KOPT-K1 (cell line): ENCODE results near the gene KIRREL2.
"Not testable (repeated sequence)": the region's sequence is repeated elsewhere in the genome, so short reads cannot be mapped to it uniquely, and the experiment has no call there.

Experiments used
- H3K27ac ChIP-seq: fragments of 200-600 bp; sonication (generic); 2 replicates; pipeline ENCODE4 v1.5.1; 2016; ENCODE audit warnings: antibody characterized with exemption, mild to moderate bottlenecking, low read depth, low read length; ENCODE audit not compliant: poor library complexity, severe bottlenecking
- H3K36me3 ChIP-seq: fragments of 200-600 bp; sonication (generic); 2 replicates; pipeline ENCODE4 v1.5.1; 2017; ENCODE audit warnings: antibody characterized with exemption, mild to moderate bottlenecking, low read length, moderate library complexity; ENCODE audit not compliant: insufficient read depth
- H3K9me3 ChIP-seq: fragments of 200-600 bp; sonication (generic); 2 replicates; pipeline ENCODE4 v1.5.1; 2017; ENCODE audit warnings: antibody characterized with exemption, low read length, mild to moderate bottlenecking; ENCODE audit not compliant: insufficient read depth, poor library complexity, severe bottlenecking

KIRREL2 gene

GRCh38 chr19:35872180-35872579, 15.5 kb downstream of the KIRREL2 start:
- Histone ChIP-seq H3K27ac (no peak overlapping the region), H3K36me3 (no peaks in the 10 kb centered on the region), H3K9me3 (no peaks in the 10 kb centered on the region)

GRCh38 chr19:35874392-35874930, 17.8 kb downstream of the KIRREL2 start:
- H3K36me3 ChIP-seq, result no peaks in the 10 kb centered on the region
- no peak overlapping the region for H3K27ac ChIP-seq
- no peaks in the 10 kb centered on the region for H3K9me3 ChIP-seq

GRCh38 chr19:35879068-35879467, 22.4 kb downstream of the KIRREL2 start:
- Histone ChIP-seq H3K36me3 (no peaks in the 10 kb centered on the region), H3K9me3 (no peaks in the 10 kb centered on the region), H3K27ac (no peak overlapping the region)

GRCh38 chr19:35879770-35880317, 23.1 kb downstream of the KIRREL2 start:
- no peak overlapping the region for H3K27ac ChIP-seq
- no peaks in the 10 kb centered on the region for H3K9me3 ChIP-seq
- H3K36me3 ChIP-seq, result no peaks in the 10 kb centered on the region

GRCh38 chr19:35882114-35882832, 25.6 kb downstream of the KIRREL2 start:
- Histone ChIP-seq H3K9me3 (no peaks in the 10 kb centered on the region), H3K36me3 (peaks cover 7% of the 10 kb centered on the region), H3K27ac (no peak overlapping the region)

- Histone ChIP-seq H3K27ac (no peak overlapping the region), H3K36me3 (peaks cover 23% of the 10 kb centered on the region), H3K9me3 (no peaks in the 10 kb centered on the region)
Measured at GRCh38 chr19:35883882-35884281, 27.2 kb downstream of the KIRREL2 start.

- no peak overlapping the region for H3K27ac ChIP-seq
- H3K9me3 ChIP-seq, result no peaks in the 10 kb centered on the region
- peaks cover 37% of the 10 kb centered on the region for H3K36me3 ChIP-seq
Measured at GRCh38 chr19:35885225-35885738, 28.6 kb downstream of the KIRREL2 start.

GRCh38 chr19:35885904-35886303, 29.2 kb downstream of the KIRREL2 start:
- H3K27ac ChIP-seq, result no peak overlapping the region
- peaks cover 43% of the 10 kb centered on the region for H3K36me3 ChIP-seq
- H3K9me3 ChIP-seq, result no peaks in the 10 kb centered on the region

GRCh38 chr19:35887197-35887596, 30.5 kb downstream of the KIRREL2 start:
- peaks cover 52% of the 10 kb centered on the region for H3K36me3 ChIP-seq
- H3K27ac ChIP-seq, result no peak overlapping the region

GRCh38 chr19:35888398-35888797, 31.7 kb downstream of the KIRREL2 start:
- Histone ChIP-seq H3K27ac (no peak overlapping the region), H3K9me3 (no peaks in the 10 kb centered on the region), H3K36me3 (peaks cover 64% of the 10 kb centered on the region)

More at GRCh38 chr19:35887197-35887596, 30.5 kb downstream of the KIRREL2 start:
- H3K9me3 ChIP-seq, result no peaks in the 10 kb centered on the region

- Histone ChIP-seq H3K36me3 (peaks cover 75% of the 10 kb centered on the region), H3K27ac (no peak overlapping the region)
Measured at GRCh38 chr19:35889370-35890112, 32.8 kb downstream of the KIRREL2 start.

GRCh38 chr19:35890113-35890650, 33.5 kb downstream of the KIRREL2 start:
- H3K27ac ChIP-seq, result no peak overlapping the region
- no peaks in the 10 kb centered on the region for H3K9me3 ChIP-seq
- H3K36me3 ChIP-seq, result peaks cover 82% of the 10 kb centered on the region

More at GRCh38 chr19:35889370-35890112, 32.8 kb downstream of the KIRREL2 start:
- H3K9me3 ChIP-seq, result no peaks in the 10 kb centered on the region

GRCh38 chr19:35891819-35892218, 35.1 kb downstream of the KIRREL2 start:
- H3K36me3 ChIP-seq, result peaks cover 95% of the 10 kb centered on the region
- H3K9me3 ChIP-seq, H3K27ac ChIP-seq: not testable (repeated sequence)

GRCh38 chr19:35894342-35894741, 37.6 kb downstream of the KIRREL2 start:
- no peaks in the 10 kb centered on the region for H3K9me3 ChIP-seq
- H3K36me3 ChIP-seq, result peaks cover 87% of the 10 kb centered on the region
- H3K27ac ChIP-seq, result no peak overlapping the region
